K562 (cell line): ENCODE results near the gene UBASH3B. TPM values are rescaled to one million over a fixed set of nuclear protein-coding genes. Genes with fewer than 3 reads are reported as not detected.

Experiments used
- ATAC-seq: fragments of 200-7000 bp; cut with Tn5 transposase; 3 replicates; pipeline ENCODE4 v1.9.1; 2020; ENCODE audit warnings: moderate library complexity
- BruUV-seq: library from RNA; stranded (reverse); fragments of 400-500 nt; replicated peaks from 2 replicates; lab custom pipeline; 2021; lab: Mats Ljungman, UMichigan
- CTCF ChIA-PET: fragments of 300-600 bp; formaldehyde crosslinking; extraction: SDS; loops from one replicate; lab custom pipeline; 2021; ENCODE audit warnings: low intra/inter-chr PET ratio; lab: Yijun Ruan, JAX
- POLR2A ChIA-PET: fragments of 300-600, 350-650 bp; sonication (Branson Sonifier 250); formaldehyde crosslinking; extraction: SDS; loops from one replicate; lab custom pipeline; 2021; ENCODE audit warnings: antibody characterized with exemption, inconsistent platforms; lab: Yijun Ruan, JAX
- DNase-seq, 4 experiments: peaks; one replicate each; pipeline versions ENCODE4 v3.0.0 to v3.0.0-alpha.2; 2011 to 2018; ENCODE audit warnings: low spot score in 3 of 4, mixed read lengths in 3 of 4; ENCODE audit errors: extremely low read depth in 1 of 4
- FAIRE-seq: peaks from 2 replicates; lab custom pipeline; 2011; peaks lifted over from hg19 to GRCh38; lab: Jason Lieb, UNC
- H2AFZ ChIP-seq: 2 replicates; pipeline ENCODE4 v1.6.0; 2011; ENCODE audit warnings: low read depth, low read length, control low read depth, inconsistent platforms
- H3K27ac ChIP-seq: fragments of 200-600 bp; 3 replicates; pipeline ENCODE4 v1.8.0; 2011; ENCODE audit warnings: low read depth, mild to moderate bottlenecking, control low read depth, inconsistent platforms, low read length, moderate library complexity, mixed read lengths; ENCODE audit errors: extremely low read depth
- H3K27me3 ChIP-seq, 2 experiments: fragments of 300-600 bp in 1 of 2; 2 replicates in 1 of 2; 3 replicates in 1 of 2; pipeline versions ENCODE4 v1.6.0 to v1.8.0; 2011; ENCODE audit warnings: inconsistent platforms in 2 of 2, low read length in 2 of 2, mild to moderate bottlenecking in 1 of 2, mixed read lengths in 1 of 2, moderate library complexity in 1 of 2; ENCODE audit not compliant: control insufficient read depth in 2 of 2, insufficient read depth in 2 of 2
- H3K36me3 ChIP-seq: fragments of 300-600 bp; 3 replicates; pipeline ENCODE4 v1.8.0; 2011; ENCODE audit warnings: mild to moderate bottlenecking, low read length, inconsistent platforms; ENCODE audit not compliant: control insufficient read depth, insufficient read depth
- H3K4me1 ChIP-seq, 2 experiments: fragments of 200-600 bp in 1 of 2; replicated peaks in 1 of 2; 2 replicates in 1 of 2; 3 replicates in 1 of 2; pipeline versions ENCODE4 v1.5.1 to v1.8.0; 2011; ENCODE audit warnings: inconsistent platforms in 2 of 2, low read length in 2 of 2, mild to moderate bottlenecking in 1 of 2, mixed read lengths in 1 of 2, moderate library complexity in 1 of 2; ENCODE audit not compliant: control insufficient read depth in 2 of 2, insufficient read depth in 2 of 2
- H3K4me2 ChIP-seq: 2 replicates; pipeline ENCODE4 v1.6.1; 2011; ENCODE audit warnings: low read length, control low read depth, inconsistent platforms, mixed read lengths; ENCODE audit not compliant: insufficient read depth
- H3K4me3 ChIP-seq: fragments of 200-600 bp; sonication (generic), shearing (Covaris generic); 2 replicates; pipeline ENCODE4 v1.5.1; 2016; ENCODE audit warnings: control low read depth, inconsistent platforms
- H3K79me2 ChIP-seq: fragments of 200-600 bp; 3 replicates; pipeline ENCODE4 v1.8.0; 2011; ENCODE audit warnings: low read length, inconsistent platforms; ENCODE audit not compliant: control insufficient read depth, insufficient read depth
- H3K9ac ChIP-seq, 2 experiments: 2 replicates each; pipeline versions ENCODE4 v1.6.0 to v1.6.1; 2011; ENCODE audit warnings: low read depth in 2 of 2, low read length in 2 of 2, control low read depth in 1 of 2, inconsistent platforms in 1 of 2, mild to moderate bottlenecking in 1 of 2, mixed read lengths in 1 of 2; ENCODE audit not compliant: insufficient read depth in 1 of 2
- H3K9me1 ChIP-seq: one replicate; pipeline ENCODE4 v1.6.0; 2011; ENCODE audit warnings: inconsistent platforms, mild to moderate bottlenecking, low read length, moderate library complexity; ENCODE audit not compliant: control insufficient read depth, insufficient read depth
- H3K9me3 ChIP-seq: replicated peaks from 2 replicates; pipeline ENCODE4 v1.5.1; 2011; ENCODE audit warnings: low read depth, low read length, inconsistent platforms; ENCODE audit not compliant: control insufficient read depth, insufficient read depth
- H4K20me1 ChIP-seq: replicated peaks from 2 replicates; pipeline ENCODE4 v1.6.1; 2011; ENCODE audit warnings: low read length, inconsistent platforms, mixed read lengths; ENCODE audit not compliant: control insufficient read depth, insufficient read depth
- CTCF ChIP-seq, 3 experiments: IDR thresholded peaks in 2 of 3; conservative IDR thresholded peaks in 1 of 3; 2 replicates each; pipeline ENCODE4 v1.5.1; 2011 to 2012; ENCODE audit warnings: low read length in 3 of 3, mild to moderate bottlenecking in 3 of 3, control low read depth in 2 of 3, improper control_type of control experiment in 1 of 3, inconsistent platforms in 1 of 3, low read depth in 1 of 3, mixed read lengths in 1 of 3, moderate library complexity in 1 of 3; ENCODE audit not compliant: insufficient read depth in 2 of 3
- NFXL1 ChIP-seq: fragments of 450-650 bp; formaldehyde crosslinking; IDR thresholded peaks from 2 replicates; pipeline ENCODE4 v1.4.0; 2021; ENCODE audit warnings: mild to moderate bottlenecking
- RB1 ChIP-seq: fragments of 450-650 bp; IDR thresholded peaks from 2 replicates; pipeline ENCODE4 v1.6.1; 2017; ENCODE audit warnings: low read depth, mild to moderate bottlenecking
- RFX1 ChIP-seq: fragments of 450-650 bp; IDR thresholded peaks from 2 replicates; pipeline ENCODE4 v1.6.1; 2016; ENCODE audit warnings: mild to moderate bottlenecking, moderate library complexity
- ZFP36 ChIP-seq: fragments of 150-350 bp; IDR thresholded peaks from 2 replicates; pipeline ENCODE4 v1.6.1; 2018; ENCODE audit warnings: low read length, low read depth; ENCODE audit not compliant: partially characterized antibody
- ZNF79 ChIP-seq: fragments of 250-450 bp; sonication (Bioruptor Pico); IDR thresholded peaks from 2 replicates; pipeline ENCODE4 v1.4.0; 2020; ENCODE audit warnings: low read depth, mild to moderate bottlenecking, moderate library complexity
- WGBS: fragments of 100-300 bp; shearing (Covaris generic); methylation state at CpG from one replicate; pipeline ENCODE4 v1.1.6; 2016; ENCODE audit warnings: low coverage, mixed read lengths; ENCODE audit not compliant: insufficient coverage; ENCODE audit errors: missing lambda C conversion rate; 5-methylcytosine and 5-hydroxymethylcytosine counted together
- in situ Hi-C: fragments of 300-500 bp; cut with MboI; formaldehyde crosslinking; loops from 4 replicates; pipeline ENCODE4 v1.15.0; 2018; ENCODE audit warnings: inconsistent platforms, mixed read lengths
- intact Hi-C: fragments of 100-400 bp; cut with micrococcal nuclease; formaldehyde crosslinking; loops from 2 replicates; pipeline ENCODE4 v1.14.2; 2022
- polyA plus RNA-seq, 8 experiments: library from polyadenylated mRNA; depleted of rRNA in 4 of 8; stranded (reverse) in 5 of 8; unstranded in 3 of 8; fragments of >200 nt; fragmentation: Nextera tagmentation in 2 of 8; fragmentation: Illumina TruSeq in 1 of 8; extraction: Ambion mirVana in 2 of 8; extraction: Trizol in 1 of 8; gene quantifications; 2 replicates each; pipeline versions ENCODE4 v1.2.1 to v1.2.3, GENCODE V29; 2011 to 2014; ENCODE audit warnings: inconsistent platforms in 1 of 8, missing spikeins in 1 of 8
- total RNA-seq, 7 experiments: library from RNA; depleted of rRNA in 6 of 7; stranded (reverse); fragments of >200 nt in 6 of 7; fragmentation: Illumina TruSeq in 2 of 7; extraction: Trizol in 2 of 7; gene quantifications; 2 replicates each; pipeline versions ENCODE4 v1.2.1 to v1.2.3, GENCODE V29; 2011 to 2021; ENCODE audit warnings: low replicate concordance in 1 of 7

Gene UBASH3B
- total and polyA plus RNA-seq, 9 of the 15 experiments (the other 6 are each of a cell fraction or from before 2014, with no cell fraction given): 0.01 to 0.31 (median 0.08) TPM; not detected in 2

GRCh38 chr11:122813894-122814270 is 158.4 kb downstream of the UBASH3B start:
- Histone ChIP-seq H3K4me1 (no peaks in the 10 kb centered on the region), H3K27me3 (no peaks in the 10 kb centered on the region), H3K4me3 (no peak overlapping the region), H3K27ac (no peak overlapping the region), H3K9me1 (no peaks in the 10 kb centered on the region), H3K79me2 (no peaks in the 10 kb centered on the region), H3K36me3 (no peaks in the 10 kb centered on the region), H3K9me3 (no peaks in the 10 kb centered on the region), H2AFZ (no peak overlapping the region), H3K9ac (no peak overlapping the region), H4K20me1 (no peaks in the 10 kb centered on the region), H3K4me2 (no peak overlapping the region)
- TF ChIP-seq ZNF79 (CRISPR knock-in tag): no peak
- 0% methylated on average over 1 of the region's 1 CpG for WGBS
- POLR2A ChIA-PET: no interaction called here
- CTCF ChIA-PET: no interaction called here
- in situ Hi-C loops (no loop called here), intact Hi-C loops (no loop called here)
- no TSS peak for BruUV-seq
- ATAC-seq (no peak), FAIRE-seq (no peak), DNase-seq (no peak)

DNA sequence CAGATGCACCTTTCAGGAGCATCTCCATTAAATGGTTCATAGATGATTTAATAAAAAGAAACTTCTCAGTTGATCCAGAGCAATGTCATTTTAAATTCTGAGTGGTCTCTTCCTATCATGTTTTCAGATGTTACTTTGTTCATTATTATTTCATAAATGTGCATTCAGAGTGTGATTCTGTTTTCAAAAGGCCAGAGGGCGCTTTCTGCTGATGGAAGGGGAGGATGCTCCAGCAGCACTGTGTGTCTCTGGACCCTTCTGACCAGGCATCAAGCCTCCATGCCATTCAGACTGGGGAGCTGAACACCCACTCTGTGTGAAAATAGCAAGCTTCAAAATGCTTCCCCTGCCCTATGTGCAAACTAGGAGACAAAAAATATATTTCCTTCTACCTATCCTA is 158.9 kb downstream of the UBASH3B start:
- no peaks in the 10 kb centered on the region for H3K4me1 ChIP-seq
- no peak overlapping the region for H2AFZ ChIP-seq
- ChIA-PET CTCF (no interaction called here), POLR2A (no interaction called here)
- DNase-seq: peak in 1 of 4 experiments; percentile 2
- no peak for ATAC-seq
- H3K27me3 ChIP-seq: no peaks in the 10 kb centered on the region
- H3K36me3 ChIP-seq: no peaks in the 10 kb centered on the region
- no peaks in the 10 kb centered on the region for H4K20me1 ChIP-seq
- H3K9me3 ChIP-seq: no peaks in the 10 kb centered on the region
- H3K79me2 ChIP-seq: no peaks in the 10 kb centered on the region
- H3K4me2 ChIP-seq: no peak overlapping the region
- 0% methylated on average over 1 of the region's 1 CpG for whole genome bisulfite sequencing
- intact Hi-C loops (no loop called here), in situ Hi-C loops (no loop called here)
- H3K9ac ChIP-seq: no peak overlapping the region
- no peaks in the 10 kb centered on the region for H3K9me1 ChIP-seq
- no peak for FAIRE-seq
- H3K27ac ChIP-seq: no peak overlapping the region
- H3K4me3 ChIP-seq: no peak overlapping the region
- TF ChIP-seq ZFP36: no peak
- no peak for TF ChIP-seq RB1
- peak in 2 of 3 experiments; percentile 6 to 16; a peak in 1 of 6 replicates for TF ChIP-seq CTCF (IDR thresholded peaks at IDR 0.05 in 2 of 3, conservative IDR thresholded peaks at IDR 0.05 in 1 of 3; ENCODE audit: insufficient read depth in 2 of 3, low read depth in 1 of 3, low read length in 3 of 3)
- TF ChIP-seq RFX1: no peak
- TF ChIP-seq NFXL1 (CRISPR knock-in tag): no peak
- BruUV-seq: no TSS peak
